Testis (tissue), 2 donors: ENCODE measurements around the gene ADRA2B.

Source experiments
- CTCF ChIP-seq, 3 experiments: fragments of 450-650 bp in 2 of 3; fragments of 200-600 bp in 1 of 3; sonication (generic) in 1 of 3; IDR thresholded peaks; one replicate each; pipeline ENCODE4 v1.5.1; 2016 to 2019; ENCODE audit warnings: antibody characterized with exemption in 3 of 3, mild to moderate bottlenecking in 2 of 3, moderate library complexity in 1 of 3
- POLR2A ChIP-seq: fragments of 450-650 bp; IDR thresholded peaks from one replicate; pipeline ENCODE4 v1.6.1; 2017; ENCODE audit warnings: antibody characterized with exemption, mild to moderate bottlenecking, moderate library complexity

GRCh38 chr2:96116879-96117533 is 635 bp upstream of the ADRA2B start:
- TF ChIP-seq CTCF (IDR thresholded peaks at IDR 0.05) (peak; percentile 82 to 86 (median 85)), POLR2A (no peak)
